SK-N-SH treated with all-trans-retinoic acid at 6 μM for 48 hours (cell line): ENCODE data around the gene CBR1.

ENCODE experiments used
- ATAC-seq: fragments of 200-7000 bp; cut with Tn5 transposase; 3 replicates; pipeline ENCODE4 v1.9.1; 2020; ENCODE audit warnings: mild to moderate bottlenecking, moderate library complexity
- ARNTL ChIP-seq: fragments of 450-650 bp; formaldehyde crosslinking; IDR thresholded peaks from 2 replicates; pipeline ENCODE4 v1.5.0; 2020; ENCODE audit warnings: low read depth, mild to moderate bottlenecking, moderate library complexity, borderline replicate concordance
- BACH2 ChIP-seq: fragments of 250-450 bp; sonication (Bioruptor Pico); IDR thresholded peaks from 2 replicates; pipeline ENCODE4 v1.9.0; 2021; ENCODE audit warnings: mild to moderate bottlenecking, borderline replicate concordance
- CSDC2 ChIP-seq: fragments of 250-450 bp; sonication (Bioruptor Pico); IDR thresholded peaks from 2 replicates; pipeline ENCODE4 v1.5.0; 2020; ENCODE audit warnings: mild to moderate bottlenecking, moderate library complexity
- ESRRG ChIP-seq: fragments of 250-450 bp; sonication (Bioruptor Pico); IDR thresholded peaks from 2 replicates; pipeline ENCODE4 v1.6.1; 2021; ENCODE audit warnings: mild to moderate bottlenecking
- GLIS3 ChIP-seq: fragments of 250-450 bp; sonication (Bioruptor Pico); IDR thresholded peaks from 2 replicates; pipeline ENCODE4 v1.5.0; 2020; ENCODE audit warnings: mild to moderate bottlenecking, moderate library complexity
- ISL1 ChIP-seq: fragments of 250-450 bp; sonication (Bioruptor Pico); IDR thresholded peaks from 2 replicates; pipeline ENCODE4 v2.1.2; 2022; ENCODE audit warnings: mild to moderate bottlenecking, moderate library complexity
- OSR1 ChIP-seq: fragments of 250-450 bp; sonication (Bioruptor Pico); IDR thresholded peaks from 2 replicates; pipeline ENCODE4 v1.8.0; 2022; ENCODE audit warnings: moderate library complexity, mild to moderate bottlenecking, inconsistent platforms
- RARB ChIP-seq: fragments of 250-450 bp; sonication (Bioruptor Pico); IDR thresholded peaks from 2 replicates; pipeline ENCODE4 v1.8.0; 2021; ENCODE audit warnings: mild to moderate bottlenecking, moderate library complexity
- TCF4 ChIP-seq: fragments of 250-450 bp; sonication (Bioruptor Pico); IDR thresholded peaks from 2 replicates; pipeline ENCODE4 v1.8.0; 2021; ENCODE audit warnings: mild to moderate bottlenecking, moderate library complexity, borderline replicate concordance
- TOX ChIP-seq: fragments of 250-450 bp; sonication (Bioruptor Pico); IDR thresholded peaks from 2 replicates; pipeline ENCODE4 v1.8.0; 2021; ENCODE audit warnings: mild to moderate bottlenecking, moderate library complexity, borderline replicate concordance
- ZFP30 ChIP-seq: fragments of 450-650 bp; formaldehyde crosslinking; IDR thresholded peaks from 2 replicates; pipeline ENCODE4 v1.5.0; 2022; ENCODE audit warnings: mild to moderate bottlenecking, moderate library complexity
- ZNF565 ChIP-seq: fragments of 450-650 bp; formaldehyde crosslinking; conservative IDR thresholded peaks from 2 replicates; pipeline ENCODE4 v1.5.0; 2020; ENCODE audit warnings: low read depth, mild to moderate bottlenecking, moderate library complexity
- ZNF70 ChIP-seq: fragments of 450-650 bp; formaldehyde crosslinking; IDR thresholded peaks from 2 replicates; pipeline ENCODE4 v1.5.0; 2020; ENCODE audit warnings: mild to moderate bottlenecking, moderate library complexity
- ZNF8 ChIP-seq: fragments of 450-650 bp; formaldehyde crosslinking; IDR thresholded peaks from 2 replicates; pipeline ENCODE4 v1.5.0; 2020; ENCODE audit warnings: mild to moderate bottlenecking, moderate library complexity
- TF ChIP-seq, protein P1 (sequence below): fragments of 250-450 bp; sonication (Bioruptor Pico); IDR thresholded peaks from 2 replicates; pipeline ENCODE4 v1.8.0; 2020; ENCODE audit warnings: mild to moderate bottlenecking, moderate library complexity, borderline replicate concordance
- TF ChIP-seq, protein P2 (sequence below): fragments of 250-450 bp; sonication (Bioruptor Pico); IDR thresholded peaks from 2 replicates; pipeline ENCODE4 v1.5.1; 2021; ENCODE audit warnings: mild to moderate bottlenecking, moderate library complexity
- TF ChIP-seq, protein P3 (sequence below): fragments of 250-450 bp; sonication (Bioruptor Pico); IDR thresholded peaks from 2 replicates; pipeline ENCODE4 v1.5.0; 2020; ENCODE audit warnings: mild to moderate bottlenecking, moderate library complexity
- TF ChIP-seq, protein P4 (sequence below): fragments of 250-450 bp; sonication (Bioruptor Pico); IDR thresholded peaks from 2 replicates; pipeline ENCODE4 v1.8.0; 2021; ENCODE audit warnings: low read depth, mild to moderate bottlenecking, moderate library complexity, borderline replicate concordance

Gene CBR1

DNA sequence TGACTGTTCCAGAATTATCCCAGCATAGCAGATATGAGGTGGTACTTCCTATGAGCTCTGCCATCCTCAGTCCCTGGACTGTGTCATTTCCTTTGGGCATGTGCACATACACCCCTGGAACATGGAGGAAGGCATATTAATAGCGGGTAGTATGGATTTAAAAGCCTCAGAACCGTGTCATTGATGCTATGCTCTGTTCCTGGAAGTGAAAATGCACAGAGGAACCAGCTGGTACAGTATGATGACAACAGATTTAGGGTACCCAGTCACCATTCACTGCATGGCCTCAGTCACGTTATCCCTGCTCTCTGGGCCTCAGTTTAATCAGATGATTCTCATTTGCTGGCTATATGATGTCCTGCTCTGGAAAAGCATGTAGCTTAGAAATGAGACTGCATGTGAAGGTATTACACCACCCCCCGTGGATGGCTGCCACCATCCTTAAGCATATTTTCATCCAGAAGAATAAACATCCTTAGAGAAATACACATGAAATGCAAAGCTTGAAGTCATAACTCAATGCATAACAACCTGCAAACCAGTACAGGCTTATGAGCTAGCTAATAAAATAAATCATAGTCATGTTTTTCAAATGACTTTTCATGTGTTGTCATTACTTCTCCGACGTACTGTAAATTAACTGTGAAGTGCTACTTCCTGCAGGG lies 47.3 kb upstream of the CBR1 start:
- TF ChIP-seq GLIS3: no peak
- TF ChIP-seq, protein P1, sequence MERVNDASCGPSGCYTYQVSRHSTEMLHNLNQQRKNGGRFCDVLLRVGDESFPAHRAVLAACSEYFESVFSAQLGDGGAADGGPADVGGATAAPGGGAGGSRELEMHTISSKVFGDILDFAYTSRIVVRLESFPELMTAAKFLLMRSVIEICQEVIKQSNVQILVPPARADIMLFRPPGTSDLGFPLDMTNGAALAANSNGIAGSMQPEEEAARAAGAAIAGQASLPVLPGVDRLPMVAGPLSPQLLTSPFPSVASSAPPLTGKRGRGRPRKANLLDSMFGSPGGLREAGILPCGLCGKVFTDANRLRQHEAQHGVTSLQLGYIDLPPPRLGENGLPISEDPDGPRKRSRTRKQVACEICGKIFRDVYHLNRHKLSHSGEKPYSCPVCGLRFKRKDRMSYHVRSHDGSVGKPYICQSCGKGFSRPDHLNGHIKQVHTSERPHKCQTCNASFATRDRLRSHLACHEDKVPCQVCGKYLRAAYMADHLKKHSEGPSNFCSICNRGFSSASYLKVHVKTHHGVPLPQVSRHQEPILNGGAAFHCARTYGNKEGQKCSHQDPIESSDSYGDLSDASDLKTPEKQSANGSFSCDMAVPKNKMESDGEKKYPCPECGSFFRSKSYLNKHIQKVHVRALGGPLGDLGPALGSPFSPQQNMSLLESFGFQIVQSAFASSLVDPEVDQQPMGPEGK: no peak
- TF ChIP-seq, protein P2, sequence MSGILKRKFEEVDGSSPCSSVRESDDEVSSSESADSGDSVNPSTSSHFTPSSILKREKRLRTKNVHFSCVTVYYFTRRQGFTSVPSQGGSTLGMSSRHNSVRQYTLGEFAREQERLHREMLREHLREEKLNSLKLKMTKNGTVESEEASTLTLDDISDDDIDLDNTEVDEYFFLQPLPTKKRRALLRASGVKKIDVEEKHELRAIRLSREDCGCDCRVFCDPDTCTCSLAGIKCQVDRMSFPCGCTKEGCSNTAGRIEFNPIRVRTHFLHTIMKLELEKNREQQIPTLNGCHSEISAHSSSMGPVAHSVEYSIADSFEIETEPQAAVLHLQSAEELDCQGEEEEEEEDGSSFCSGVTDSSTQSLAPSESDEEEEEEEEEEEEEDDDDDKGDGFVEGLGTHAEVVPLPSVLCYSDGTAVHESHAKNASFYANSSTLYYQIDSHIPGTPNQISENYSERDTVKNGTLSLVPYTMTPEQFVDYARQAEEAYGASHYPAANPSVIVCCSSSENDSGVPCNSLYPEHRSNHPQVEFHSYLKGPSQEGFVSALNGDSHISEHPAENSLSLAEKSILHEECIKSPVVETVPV (CRISPR knock-in tag): no peak
- no peak for TF ChIP-seq TCF4 (CRISPR knock-in tag)
- no peak for TF ChIP-seq ZNF565 (CRISPR knock-in tag)
- TF ChIP-seq ARNTL: no peak
- TF ChIP-seq, protein P3, sequence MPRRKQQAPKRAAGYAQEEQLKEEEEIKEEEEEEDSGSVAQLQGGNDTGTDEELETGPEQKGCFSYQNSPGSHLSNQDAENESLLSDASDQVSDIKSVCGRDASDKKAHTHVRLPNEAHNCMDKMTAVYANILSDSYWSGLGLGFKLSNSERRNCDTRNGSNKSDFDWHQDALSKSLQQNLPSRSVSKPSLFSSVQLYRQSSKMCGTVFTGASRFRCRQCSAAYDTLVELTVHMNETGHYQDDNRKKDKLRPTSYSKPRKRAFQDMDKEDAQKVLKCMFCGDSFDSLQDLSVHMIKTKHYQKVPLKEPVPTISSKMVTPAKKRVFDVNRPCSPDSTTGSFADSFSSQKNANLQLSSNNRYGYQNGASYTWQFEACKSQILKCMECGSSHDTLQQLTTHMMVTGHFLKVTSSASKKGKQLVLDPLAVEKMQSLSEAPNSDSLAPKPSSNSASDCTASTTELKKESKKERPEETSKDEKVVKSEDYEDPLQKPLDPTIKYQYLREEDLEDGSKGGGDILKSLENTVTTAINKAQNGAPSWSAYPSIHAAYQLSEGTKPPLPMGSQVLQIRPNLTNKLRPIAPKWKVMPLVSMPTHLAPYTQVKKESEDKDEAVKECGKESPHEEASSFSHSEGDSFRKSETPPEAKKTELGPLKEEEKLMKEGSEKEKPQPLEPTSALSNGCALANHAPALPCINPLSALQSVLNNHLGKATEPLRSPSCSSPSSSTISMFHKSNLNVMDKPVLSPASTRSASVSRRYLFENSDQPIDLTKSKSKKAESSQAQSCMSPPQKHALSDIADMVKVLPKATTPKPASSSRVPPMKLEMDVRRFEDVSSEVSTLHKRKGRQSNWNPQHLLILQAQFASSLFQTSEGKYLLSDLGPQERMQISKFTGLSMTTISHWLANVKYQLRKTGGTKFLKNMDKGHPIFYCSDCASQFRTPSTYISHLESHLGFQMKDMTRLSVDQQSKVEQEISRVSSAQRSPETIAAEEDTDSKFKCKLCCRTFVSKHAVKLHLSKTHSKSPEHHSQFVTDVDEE (CRISPR knock-in tag): no peak
- TF ChIP-seq ISL1: no peak
- TF ChIP-seq, protein P4, sequence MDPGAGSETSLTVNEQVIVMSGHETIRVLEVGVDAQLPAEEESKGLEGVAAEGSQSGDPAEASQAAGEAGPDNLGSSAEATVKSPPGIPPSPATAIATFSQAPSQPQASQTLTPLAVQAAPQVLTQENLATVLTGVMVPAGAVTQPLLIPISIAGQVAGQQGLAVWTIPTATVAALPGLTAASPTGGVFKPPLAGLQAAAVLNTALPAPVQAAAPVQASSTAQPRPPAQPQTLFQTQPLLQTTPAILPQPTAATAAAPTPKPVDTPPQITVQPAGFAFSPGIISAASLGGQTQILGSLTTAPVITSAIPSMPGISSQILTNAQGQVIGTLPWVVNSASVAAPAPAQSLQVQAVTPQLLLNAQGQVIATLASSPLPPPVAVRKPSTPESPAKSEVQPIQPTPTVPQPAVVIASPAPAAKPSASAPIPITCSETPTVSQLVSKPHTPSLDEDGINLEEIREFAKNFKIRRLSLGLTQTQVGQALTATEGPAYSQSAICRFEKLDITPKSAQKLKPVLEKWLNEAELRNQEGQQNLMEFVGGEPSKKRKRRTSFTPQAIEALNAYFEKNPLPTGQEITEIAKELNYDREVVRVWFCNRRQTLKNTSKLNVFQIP (CRISPR knock-in tag): no peak
- TF ChIP-seq ZNF70: no peak
- TF ChIP-seq ZFP30 (CRISPR knock-in tag): no peak
- TF ChIP-seq ESRRG (CRISPR knock-in tag): no peak
- no peak for TF ChIP-seq ZNF8
- TF ChIP-seq RARB (CRISPR knock-in tag): no peak
- TF ChIP-seq CSDC2: no peak
- TF ChIP-seq BACH2 (CRISPR knock-in tag): no peak
- TF ChIP-seq OSR1: no peak
- peak; percentile 66 for ATAC-seq

DNA sequence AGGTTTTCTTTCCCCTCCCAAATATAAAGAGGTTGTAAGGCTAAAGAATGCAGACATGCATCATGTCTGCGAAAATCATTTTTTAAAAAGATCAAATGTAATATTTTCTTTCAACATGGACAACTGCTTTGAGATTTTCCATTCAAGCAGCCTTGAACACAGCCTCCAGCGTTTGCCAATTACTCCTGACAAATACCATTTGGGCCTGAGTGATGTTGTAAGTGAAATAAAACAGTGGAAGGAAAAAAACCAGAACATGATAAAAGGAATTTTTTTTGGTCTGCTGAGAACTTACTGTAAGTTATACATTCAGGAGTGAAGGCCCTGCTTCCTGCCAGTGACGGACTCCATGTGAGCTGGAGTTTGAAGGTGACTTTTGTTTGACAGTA lies 46.7 kb upstream of the CBR1 start:
- ATAC-seq: peak; percentile 63
- TF ChIP-seq ESRRG (CRISPR knock-in tag) (no peak), ISL1 (peak; percentile 84), BACH2 (CRISPR knock-in tag) (no peak), TOX (peak; percentile 59; the same call in 1 of the 2 replicates), TCF4 (CRISPR knock-in tag) (peak; percentile 43; the same call in 1 of the 2 replicates), GLIS3 (no peak)
- TF ChIP-seq, protein P4 (CRISPR knock-in tag): no peak
- TF ChIP-seq, protein P3 (CRISPR knock-in tag): peak; percentile 61; the same call in 1 of the 2 replicates
